SK-N-MC (cell line): Measurements from ENCODE around the gene MYO18A.

Source experiments
- EZH2 ChIP-seq: fragments of 200-600 bp; sonication (generic); IDR thresholded peaks from one replicate; pipeline ENCODE4 v1.6.1; 2017; ENCODE audit warnings: antibody characterized with exemption
- POLR2AphosphoS5 ChIP-seq: IDR thresholded peaks from 2 replicates; pipeline ENCODE4 v1.6.1; 2012; ENCODE audit warnings: mild to moderate bottlenecking, low read depth, low read length, borderline replicate concordance

GRCh38 chr17:29084541-29085146 lies 95.6 kb downstream of the MYO18A start:
- TF ChIP-seq POLR2AphosphoS5, result no peak
- TF ChIP-seq EZH2, result no peak
